Posterior vena cava (tissue), 2 donors: Measurements from ENCODE around the gene CAMTA1. TPM values are rescaled to one million over a fixed set of nuclear protein-coding genes. Genes with fewer than 3 reads are reported as not detected.

ENCODE experiments used
- DNase-seq: peaks from one replicate; pipeline ENCODE4 v3.0.0-alpha.2; 2020; ENCODE audit warnings: low spot score
- intact Hi-C, 2 donors: fragments of 100-400 bp; cut with DNase I; formaldehyde crosslinking; loops; one replicate each; pipeline versions ENCODE4 v1.14.1 to v1.14.2; 2022 to 2023
- total RNA-seq, 2 donors: library from RNA; stranded (reverse); fragmentation: NEBNext Ultra II Directional; extraction: Animal tissue kit (Norgen Biotek cat#: 25700); gene quantifications; one replicate each; pipeline ENCODE4 v1.2.1, GENCODE V29; 2021
- donor health status: DM: yes; HTN: yes; CAD: no.
- donor health status: DM: yes; HTN: yes; CAD: no.

CAMTA1 gene
- total RNA-seq, 2 donors from 2014 or later, result 65.1 to 76.4 TPM

DNA sequence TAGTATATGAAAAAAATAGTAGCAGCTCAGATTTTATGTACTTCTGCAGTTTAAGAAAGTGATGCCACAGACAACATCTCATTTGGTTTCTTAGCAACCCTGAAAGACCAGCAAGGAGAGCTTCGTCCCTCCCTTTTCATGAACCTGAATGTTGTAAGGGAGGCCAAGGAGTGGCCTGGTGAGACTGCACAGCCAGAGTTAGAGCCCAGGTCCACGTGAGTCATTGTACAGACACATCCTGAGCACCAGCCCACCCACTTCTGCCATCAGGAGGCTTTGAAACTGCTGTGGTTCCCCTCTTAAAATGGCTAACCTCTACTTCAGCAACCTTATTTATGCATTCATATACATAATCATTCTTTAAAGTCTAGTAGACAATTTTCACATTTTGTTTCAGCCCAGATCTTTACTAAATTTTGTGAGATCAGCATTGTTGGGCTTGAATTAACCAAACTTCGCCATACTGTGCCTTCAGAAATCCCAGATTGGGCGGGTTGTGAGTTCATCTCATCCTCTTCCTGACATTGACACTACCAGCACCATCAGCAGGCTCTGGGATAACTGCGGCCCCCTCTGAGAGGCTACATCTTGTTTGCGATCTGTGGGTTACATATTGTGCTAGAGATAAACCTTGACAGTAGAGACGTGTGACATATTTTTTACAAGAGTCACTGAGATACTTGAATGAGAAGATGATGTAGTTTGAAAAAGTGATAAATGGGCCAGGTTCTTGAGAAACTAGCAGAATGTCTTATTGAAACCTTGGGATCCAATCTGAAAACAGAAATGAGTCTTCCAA, 106.7 kb downstream of the CAMTA1 start:
- DNase-seq, result no peak
- intact Hi-C loops, result loop anchor here (5.0 to 10.0 kb wide), 2 partner anchors 167 to 170 kb away; no protein-coding TSS in a partner anchor

DNA sequence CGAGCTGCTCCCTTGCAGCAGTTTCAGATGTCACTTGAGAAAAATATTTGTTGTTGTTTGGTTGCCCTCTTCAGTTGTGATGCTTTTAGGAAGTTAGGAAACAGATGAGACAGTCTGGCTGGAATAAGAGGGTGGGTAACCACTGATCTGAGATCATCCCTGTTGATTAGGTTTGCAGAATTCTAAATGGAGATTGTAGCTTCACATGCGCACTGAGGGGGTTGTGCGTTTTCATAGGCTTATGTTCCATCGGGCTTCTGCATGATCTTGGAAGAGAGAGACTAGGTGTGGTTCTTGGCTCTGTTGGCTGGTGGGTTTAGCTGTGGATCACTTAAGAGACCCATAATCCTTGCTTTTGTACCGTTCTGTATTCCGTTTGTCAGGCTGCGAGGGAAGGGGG, 108.1 kb downstream of the CAMTA1 start:
- no peak for DNase-seq
- intact Hi-C loops, result loop anchor here (5.0 to 10.0 kb wide), 2 partner anchors 169 to 171 kb away; no protein-coding TSS in a partner anchor

DNA sequence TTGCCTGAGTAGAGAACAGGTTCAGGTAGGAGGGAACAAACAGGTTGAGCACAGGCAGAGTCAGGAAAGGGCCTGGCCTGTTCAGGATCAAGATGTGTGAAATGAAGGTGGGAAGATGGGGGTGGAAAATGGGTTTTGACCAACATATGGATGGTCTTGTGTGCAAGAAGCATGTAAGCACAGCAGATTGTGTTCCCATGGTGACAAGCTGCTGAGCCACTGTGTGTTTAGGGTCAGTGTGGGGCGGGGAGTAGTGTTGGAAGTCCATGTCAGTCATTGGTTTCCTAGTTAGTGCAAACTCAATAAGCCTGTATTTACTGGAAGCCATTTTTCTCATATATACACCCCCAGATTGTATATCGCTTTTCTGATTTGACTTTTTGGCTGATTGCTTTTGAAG, 111.9 kb downstream of the CAMTA1 start:
- DNase-seq, result no peak
- intact Hi-C loops, result loop anchor here in 1 of 2 donors (10.0 kb wide), 1 partner anchor 172 kb away; no protein-coding TSS in a partner anchor

DNA sequence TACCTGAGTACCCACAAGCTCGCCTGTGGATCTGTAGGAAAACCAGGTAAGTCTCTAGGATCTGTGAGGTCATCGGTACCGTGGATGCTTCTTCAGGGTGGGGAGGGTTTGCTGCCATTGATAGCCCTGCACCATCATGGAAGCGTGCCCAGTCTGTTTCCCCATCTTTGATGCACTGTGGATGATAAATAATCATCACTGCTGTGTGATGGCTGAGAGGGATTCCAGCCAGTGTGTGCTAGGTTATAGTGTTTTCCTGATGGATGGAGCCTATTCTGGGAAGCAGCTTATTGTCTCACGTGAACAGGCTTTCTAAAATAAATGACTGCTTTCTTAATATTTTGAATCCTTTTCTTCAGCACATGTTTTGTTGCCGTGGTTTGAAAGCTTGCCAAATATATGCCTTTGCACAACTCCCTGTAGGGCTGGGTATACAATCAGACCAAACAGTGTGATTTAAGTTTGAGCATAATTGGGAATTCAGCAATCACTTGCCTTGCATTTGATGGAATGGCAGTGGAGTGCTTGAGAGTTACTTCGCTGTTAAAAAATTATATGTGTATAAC, 113.8 kb downstream of the CAMTA1 start:
- DNase-seq, result no peak
- intact Hi-C loops, result loop anchor here in 1 of 2 donors (10.0 kb wide), 1 partner anchor 174 kb away; no protein-coding TSS in a partner anchor

DNA sequence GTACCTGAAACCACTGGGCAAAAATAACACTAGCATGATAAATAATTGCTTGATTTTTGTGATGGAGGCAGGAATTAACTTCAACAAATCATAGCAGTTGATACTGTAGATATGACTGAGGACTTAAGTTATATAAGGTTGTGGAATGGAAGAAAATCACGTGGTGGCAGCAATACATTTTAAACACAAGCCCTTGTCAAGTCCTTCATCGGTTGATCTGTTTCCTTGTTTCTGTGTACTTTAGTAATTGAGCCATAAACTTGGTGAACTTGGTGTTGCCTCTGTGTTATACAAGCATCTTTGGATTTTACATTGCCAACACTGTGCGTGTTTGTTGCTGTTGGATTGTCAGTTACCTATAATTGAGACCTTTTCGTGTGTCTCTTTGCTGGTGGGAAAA, 114.4 kb downstream of the CAMTA1 start:
- no peak for DNase-seq
- intact Hi-C loops, result loop anchor here in 1 of 2 donors (10.0 kb wide), 1 partner anchor 175 kb away; no protein-coding TSS in a partner anchor

DNA sequence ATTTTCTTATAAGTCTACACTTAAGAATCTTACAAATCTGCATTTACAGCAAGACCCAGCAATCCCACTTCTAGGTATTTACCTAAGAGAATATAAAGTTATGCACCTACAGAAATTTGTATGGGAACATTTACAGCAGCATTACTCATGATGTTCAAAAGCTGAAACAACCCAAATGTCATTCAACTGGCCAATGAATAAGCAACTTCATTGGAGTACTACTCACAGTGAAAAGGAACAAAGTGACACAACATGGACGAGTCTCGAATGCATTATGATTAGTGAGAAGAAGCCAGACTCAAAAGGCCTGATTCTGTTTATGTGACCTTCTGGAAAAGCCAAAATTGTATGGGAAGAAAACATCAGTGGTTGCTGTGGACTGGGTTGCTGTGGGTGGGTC, 116.9 kb downstream of the CAMTA1 start:
- intact Hi-C loops, result no loop called here
- DNase-seq, result no peak

DNA sequence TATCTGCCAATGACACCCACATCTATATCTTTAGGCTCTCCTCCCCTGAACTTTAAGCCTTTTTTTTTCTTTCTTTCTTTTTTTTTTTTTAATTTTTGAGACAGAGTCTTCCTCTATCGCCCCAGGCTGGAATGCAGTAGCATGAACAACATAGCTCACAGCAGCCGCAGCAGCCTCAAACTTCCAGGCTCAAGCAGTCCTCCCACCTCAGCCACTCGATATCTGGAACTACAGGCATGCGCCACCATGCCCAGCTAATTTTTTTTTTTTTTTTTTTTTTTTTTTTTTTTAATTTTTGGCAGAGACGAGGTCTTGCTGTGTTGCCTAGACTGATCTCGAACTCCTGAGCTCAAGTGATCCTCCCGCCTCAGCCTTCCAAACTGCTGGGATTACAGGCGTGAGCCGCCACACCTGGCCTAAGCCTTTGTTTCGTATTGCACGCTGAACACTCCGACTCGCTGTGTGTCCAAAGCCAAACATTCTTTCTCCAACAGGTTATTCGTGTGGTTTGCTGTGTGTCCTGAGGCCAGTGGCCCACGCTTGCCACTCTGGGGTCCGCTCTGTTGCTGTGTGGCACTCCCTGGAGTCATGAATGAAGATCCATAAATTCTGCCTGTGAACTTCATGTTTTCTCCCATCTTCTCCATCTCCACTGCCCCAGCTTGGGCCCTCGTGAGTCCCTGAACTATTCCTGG, 119.4 kb downstream of the CAMTA1 start:
- intact Hi-C loops, result no loop called here
- no peak for DNase-seq

DNA sequence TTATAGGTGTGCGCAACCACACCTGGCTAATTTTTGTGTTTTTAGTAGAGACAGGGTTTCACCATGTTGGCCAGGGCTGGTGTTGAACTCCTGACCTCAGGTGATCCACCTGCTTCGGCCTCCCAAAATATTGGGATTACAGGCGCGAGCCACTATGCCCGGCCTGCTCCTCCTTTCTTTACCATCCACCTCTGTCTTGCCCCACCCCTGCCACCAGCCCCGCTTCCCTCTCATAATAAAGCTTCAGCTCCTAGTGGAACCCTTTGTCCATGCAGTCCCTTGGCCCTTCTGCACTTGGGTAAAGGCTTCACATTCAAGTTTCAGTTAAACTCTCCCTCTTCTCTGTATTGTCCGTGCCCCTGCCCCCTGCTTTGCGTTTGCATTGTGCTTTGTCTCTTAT, 120.1 kb downstream of the CAMTA1 start:
- DNase-seq, result no peak
- intact Hi-C loops, result no loop called here

DNA sequence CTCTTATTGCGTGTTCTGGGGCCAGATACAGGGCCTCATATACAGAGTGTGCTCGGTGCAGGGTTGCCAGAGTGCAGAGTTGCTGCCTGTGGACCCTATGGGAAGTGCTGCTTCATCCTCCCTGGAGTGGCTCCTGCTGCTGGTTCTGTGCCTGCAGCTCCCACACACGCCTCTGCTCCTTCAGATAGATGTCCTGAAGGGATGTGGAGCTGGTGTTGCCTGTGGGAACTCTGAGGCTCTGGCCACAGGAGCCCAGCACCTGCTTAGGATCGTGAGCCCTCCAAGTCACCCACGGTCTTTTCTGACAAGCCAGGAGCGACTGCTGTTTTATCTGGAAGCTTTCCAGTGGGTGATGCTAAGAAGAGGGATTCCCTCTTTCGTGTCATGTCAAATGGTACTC, 120.5 kb downstream of the CAMTA1 start:
- DNase-seq, result no peak
- intact Hi-C loops, result no loop called here

DNA sequence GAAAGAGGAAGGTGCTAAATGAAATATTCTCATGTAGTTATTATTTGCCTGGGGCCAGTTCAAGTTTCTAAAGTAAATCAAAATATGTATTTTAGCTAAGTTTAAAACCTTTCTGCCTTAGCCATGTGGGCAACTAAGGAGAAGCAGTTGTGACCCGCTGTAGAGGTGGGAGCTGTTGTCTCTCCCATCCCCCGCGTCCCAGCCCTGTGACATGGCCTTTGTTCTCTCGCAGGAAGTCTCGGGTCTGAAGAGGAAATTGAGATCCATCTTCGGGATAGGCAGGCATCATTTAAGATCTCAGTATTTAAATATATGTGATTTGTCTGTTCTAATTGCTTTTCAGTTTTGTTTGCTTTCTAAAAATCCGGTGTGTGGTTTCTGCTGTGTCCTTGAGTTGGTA, 121.5 kb downstream of the CAMTA1 start:
- intact Hi-C loops, result no loop called here
- DNase-seq, result no peak

DNA sequence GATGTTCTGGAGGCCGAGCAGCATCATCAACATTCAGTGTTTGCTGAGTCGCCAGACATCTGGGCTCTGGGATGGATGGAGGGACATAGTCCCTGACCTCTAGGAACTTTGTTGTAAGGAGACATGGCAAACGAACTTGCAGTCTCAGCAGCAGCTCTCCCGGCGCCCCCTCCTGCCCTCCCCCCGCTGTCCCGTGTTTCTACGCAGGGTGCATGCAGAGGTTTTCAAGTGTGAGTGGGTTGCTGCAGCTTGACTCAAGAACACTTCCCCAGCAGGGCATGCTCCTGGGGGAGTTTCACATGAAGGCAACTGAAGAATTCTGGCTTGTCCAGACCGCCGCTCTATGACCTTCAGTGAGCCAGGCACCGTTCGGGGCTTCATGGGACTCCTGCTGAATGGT, 121.9 kb downstream of the CAMTA1 start:
- intact Hi-C loops, result no loop called here
- DNase-seq, result no peak

DNA sequence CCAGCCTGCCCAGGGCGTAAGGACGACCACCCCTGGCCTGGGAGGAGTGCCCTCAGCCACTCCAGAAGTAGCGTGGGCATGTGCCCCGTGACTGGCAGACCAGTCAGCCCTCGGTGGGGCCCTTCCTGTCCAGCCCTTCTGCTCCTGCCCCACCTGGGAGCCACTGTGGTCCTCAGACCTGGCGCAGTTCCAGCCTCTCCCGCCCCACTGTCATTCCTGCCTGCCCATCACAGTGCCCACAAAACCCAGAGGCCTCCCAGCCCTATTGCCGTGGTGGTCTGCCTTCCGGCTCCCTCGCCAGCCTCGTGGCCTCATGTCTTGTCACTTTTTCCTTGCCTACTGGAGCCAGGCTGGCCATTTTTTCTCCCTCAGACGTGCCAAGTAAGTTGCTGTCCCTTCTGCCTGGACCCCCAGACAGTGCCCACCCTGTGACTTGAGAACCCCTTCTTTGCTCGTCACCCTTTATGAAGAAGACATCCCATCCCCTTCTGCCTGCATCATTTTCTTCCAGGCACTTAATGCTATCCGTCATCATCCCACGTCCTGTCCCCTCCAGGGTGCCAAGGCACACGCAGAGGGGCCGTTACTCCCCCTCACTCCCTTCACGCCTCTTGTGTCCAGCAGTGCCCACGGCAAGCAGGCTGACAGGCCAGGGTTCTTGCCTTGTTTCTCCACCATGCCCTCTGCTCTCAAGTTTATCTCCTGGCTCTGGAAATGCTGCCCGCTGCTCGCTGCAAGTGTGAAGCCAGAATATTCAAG, 122.6 kb downstream of the CAMTA1 start:
- intact Hi-C loops, result no loop called here
- no peak for DNase-seq

DNA sequence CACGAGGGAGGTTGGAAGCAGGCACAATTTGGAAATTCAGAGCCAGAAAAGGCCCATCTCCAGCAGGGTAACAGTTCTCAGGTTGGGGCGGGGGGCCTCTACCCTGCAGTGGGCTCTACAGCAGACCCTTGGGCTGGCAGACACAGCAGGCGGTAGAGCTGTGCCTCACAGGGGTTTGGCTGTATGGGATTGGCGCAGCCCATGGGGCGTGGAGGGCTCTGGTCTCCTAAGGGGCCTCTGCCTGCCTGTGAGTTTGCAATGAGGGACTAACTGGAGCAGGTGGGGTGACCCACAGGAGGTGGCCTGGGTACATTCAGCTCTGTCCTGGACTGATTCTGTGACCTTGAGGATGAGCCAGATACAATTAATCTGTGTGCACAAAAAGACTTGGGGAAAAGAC, 124.1 kb downstream of the CAMTA1 start:
- intact Hi-C loops, result no loop called here
- no peak for DNase-seq

DNA sequence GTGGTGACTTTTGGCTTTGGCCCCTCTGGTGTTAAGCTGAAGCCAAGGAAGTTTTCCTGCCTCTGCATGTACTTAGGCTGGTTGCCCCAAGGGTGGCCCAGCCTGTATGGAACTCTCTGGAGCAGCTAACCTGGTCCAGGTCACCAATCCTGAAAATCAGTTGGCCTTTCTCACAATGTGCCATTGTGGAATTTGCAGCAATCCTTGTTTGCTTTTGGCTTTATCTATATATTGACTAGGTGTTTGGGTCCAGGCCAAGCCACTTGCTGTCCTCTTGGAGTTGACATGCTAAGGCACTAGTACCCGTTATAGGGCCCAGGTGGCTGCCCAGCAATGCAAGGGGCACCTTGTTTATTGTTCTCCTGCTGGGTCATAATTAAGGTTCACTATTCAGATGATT, 124.6 kb downstream of the CAMTA1 start:
- DNase-seq, result no peak
- intact Hi-C loops, result no loop called here

DNA sequence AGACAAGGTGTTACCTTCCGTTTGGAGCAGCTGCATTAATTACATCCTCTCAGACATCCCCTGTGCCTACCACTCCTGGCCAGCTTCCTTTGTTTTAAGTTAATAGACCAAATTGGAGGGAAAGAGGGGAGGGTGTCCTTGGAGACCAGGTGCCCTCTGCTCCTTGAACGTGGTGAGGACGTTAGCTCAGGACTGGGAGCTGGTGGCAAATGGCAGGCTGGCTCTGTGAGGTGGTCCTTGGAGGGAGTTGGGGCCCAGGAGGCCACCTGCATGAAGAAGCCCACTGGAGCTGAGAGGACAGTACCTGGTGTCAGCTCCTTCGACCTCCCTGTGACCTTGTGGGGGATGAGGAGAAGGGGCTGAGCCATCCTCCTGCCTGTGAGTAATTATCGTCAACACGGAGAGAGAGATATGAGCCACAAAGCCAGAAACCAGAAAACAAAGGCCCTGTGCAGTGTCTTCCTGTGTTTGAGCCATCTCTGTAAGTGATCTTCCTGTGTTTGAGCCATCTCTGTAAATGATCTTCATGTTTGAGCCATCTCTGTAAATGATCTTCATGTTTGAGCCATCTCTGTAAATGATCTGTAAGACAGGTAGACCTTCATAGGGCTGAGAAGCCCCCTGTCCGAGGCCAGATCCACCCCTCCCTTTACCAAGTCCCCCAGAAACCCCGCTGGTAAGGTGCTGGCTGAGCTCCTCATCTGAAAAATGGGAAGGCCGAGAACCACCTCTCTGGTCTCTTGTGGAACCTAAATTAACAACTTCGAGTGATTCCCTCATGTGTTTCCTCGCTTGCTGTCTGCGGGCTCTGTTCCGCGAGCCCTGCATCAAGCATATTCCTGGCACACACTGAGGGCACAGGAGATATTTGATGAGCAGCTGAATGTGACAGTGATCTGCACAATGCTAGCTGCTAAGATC, 126.0 kb downstream of the CAMTA1 start:
- DNase-seq, result no peak
- intact Hi-C loops, result no loop called here

DNA sequence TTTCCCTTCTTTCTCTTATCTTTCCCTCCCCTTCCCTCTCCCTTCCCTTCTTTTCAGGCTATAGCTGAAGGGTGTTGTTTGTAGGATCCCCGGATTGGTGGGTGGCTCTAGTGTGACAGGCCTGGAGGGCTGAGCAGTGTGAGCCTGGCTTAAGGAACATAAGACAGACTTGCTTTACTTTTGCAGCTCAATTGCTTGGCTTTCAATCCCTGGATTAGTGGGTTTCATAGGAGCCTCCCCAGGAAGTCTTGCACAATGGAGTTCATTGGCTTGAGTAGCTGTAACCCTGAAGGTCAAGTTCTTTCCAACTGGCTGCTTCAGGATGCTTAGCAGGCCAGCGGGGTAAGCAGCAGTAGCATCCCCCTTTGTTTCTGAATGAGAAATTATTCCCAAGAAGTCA, 126.7 kb downstream of the CAMTA1 start:
- DNase-seq, result no peak
- intact Hi-C loops, result loop anchor here in 1 of 2 donors (2.0 kb wide), 1 partner anchor 33 kb away; no protein-coding TSS in a partner anchor

DNA sequence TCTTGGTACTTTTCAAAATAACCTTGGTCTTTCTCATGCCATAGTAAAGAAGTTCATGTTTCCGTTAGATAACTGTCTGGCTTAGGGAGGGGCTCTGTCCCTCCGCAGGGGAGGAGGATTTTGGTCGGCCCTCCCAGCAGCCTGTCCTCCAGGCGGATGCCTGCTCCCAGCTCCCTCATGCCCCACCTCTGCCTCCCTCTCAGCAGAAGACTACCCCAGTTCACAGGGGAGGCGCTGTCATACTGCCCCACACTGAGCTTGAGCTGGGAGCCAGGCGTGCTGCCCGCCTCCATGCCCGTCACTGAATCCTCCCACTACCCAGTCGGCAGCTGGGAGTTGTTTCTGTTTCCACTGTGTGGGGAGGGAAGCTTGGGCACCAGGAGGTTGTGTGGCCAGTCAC, 127.3 kb downstream of the CAMTA1 start:
- DNase-seq, result no peak
- intact Hi-C loops, result loop anchor here in 1 of 2 donors (2.0 kb wide), 1 partner anchor 34 kb away; no protein-coding TSS in a partner anchor

DNA sequence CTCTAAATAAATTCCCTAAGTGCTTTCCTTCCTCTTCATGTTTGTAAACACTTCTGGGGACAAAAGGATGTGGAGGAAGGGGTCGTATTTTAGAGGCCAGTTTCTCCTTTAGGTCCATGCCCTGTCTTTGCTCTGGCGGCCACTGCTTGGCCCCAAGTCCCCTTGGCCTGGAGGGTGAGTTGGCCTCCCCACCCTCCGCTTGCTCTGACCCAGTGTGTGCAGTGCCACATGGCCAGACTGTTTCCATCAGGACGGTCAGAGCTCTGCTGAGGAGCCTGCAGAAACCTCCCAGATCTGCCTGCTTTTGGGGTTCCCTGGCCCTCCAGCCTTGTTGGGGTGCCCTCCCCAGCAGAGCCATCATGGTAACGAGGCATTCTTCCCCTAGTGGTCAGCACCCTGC, 127.8 kb downstream of the CAMTA1 start:
- intact Hi-C loops, result loop anchor here in 1 of 2 donors (2.0 kb wide), 1 partner anchor 34 kb away; no protein-coding TSS in a partner anchor
- DNase-seq, result no peak
